ENCODE data around the gene FANCC.

The FANCC gene

GRCh38 chr9:95327239-95327865, 9.8 kb upstream of the FANCC start:
- no peaks in the 10 kb centered on the region for H3K27me3 ChIP-seq (replicated peaks)
- DNase-seq, result no peak
- H3K27ac ChIP-seq, result no peak overlapping the region
- H3K36me3 ChIP-seq (replicated peaks), result no peaks in the 10 kb centered on the region
- TF ChIP-seq, protein P1, sequence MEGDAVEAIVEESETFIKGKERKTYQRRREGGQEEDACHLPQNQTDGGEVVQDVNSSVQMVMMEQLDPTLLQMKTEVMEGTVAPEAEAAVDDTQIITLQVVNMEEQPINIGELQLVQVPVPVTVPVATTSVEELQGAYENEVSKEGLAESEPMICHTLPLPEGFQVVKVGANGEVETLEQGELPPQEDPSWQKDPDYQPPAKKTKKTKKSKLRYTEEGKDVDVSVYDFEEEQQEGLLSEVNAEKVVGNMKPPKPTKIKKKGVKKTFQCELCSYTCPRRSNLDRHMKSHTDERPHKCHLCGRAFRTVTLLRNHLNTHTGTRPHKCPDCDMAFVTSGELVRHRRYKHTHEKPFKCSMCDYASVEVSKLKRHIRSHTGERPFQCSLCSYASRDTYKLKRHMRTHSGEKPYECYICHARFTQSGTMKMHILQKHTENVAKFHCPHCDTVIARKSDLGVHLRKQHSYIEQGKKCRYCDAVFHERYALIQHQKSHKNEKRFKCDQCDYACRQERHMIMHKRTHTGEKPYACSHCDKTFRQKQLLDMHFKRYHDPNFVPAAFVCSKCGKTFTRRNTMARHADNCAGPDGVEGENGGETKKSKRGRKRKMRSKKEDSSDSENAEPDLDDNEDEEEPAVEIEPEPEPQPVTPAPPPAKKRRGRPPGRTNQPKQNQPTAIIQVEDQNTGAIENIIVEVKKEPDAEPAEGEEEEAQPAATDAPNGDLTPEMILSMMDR (IDR thresholded peaks at IDR 0.05; ENCODE audit: low read depth, low read length, missing control alignments), result no peak
- H3K4me3 ChIP-seq (ENCODE audit: low read depth, low read length), result no peak overlapping the region
- in situ Hi-C loops (cut with HindIII; ENCODE audit: low pct_ligation_motif_present, low sequenced_read_pairs), result no loop called here

GRCh38 chr9:95325221-95325620, 7.7 kb upstream of the FANCC start:
- Histone ChIP-seq H3K4me3 (ENCODE audit: low read depth, low read length) (no peak overlapping the region), H3K27me3 (replicated peaks) (no peaks in the 10 kb centered on the region), H3K36me3 (replicated peaks) (no peaks in the 10 kb centered on the region), H3K27ac (no peak overlapping the region)
- TF ChIP-seq, protein P1 (IDR thresholded peaks at IDR 0.05; ENCODE audit: low read depth, low read length, missing control alignments), result no peak
- no peak for DNase-seq
- in situ Hi-C loops (cut with HindIII; ENCODE audit: low pct_ligation_motif_present, low sequenced_read_pairs), result no loop called here

DNA sequence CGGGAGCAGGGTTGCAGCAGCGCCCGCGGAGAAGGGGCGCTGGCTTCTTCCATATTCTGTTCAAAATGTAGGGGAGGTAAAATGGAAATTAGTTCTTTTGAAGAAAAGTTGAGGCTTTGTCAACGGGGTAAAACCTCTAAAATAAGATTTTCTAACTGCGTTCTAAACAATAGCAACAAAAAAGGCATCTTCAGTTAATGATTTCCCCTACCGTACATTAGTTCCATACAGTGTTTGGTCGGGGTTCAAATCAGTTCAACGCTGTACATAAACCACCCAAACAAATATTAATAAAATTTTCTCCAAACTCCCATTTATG, 343 bp upstream of the FANCC start:
- TF ChIP-seq, protein P1 (IDR thresholded peaks at IDR 0.05; ENCODE audit: low read depth, low read length, missing control alignments), result no peak
- Histone ChIP-seq H3K27ac (peak overlapping the region; percentile 95), H3K27me3 (replicated peaks) (no peaks in the 10 kb centered on the region), H3K36me3 (replicated peaks) (no peaks in the 10 kb centered on the region), H3K4me3 (ENCODE audit: low read depth, low read length) (peak overlapping the region; percentile 84)
- in situ Hi-C loops (cut with HindIII; ENCODE audit: low pct_ligation_motif_present, low sequenced_read_pairs), result no loop called here
- DNase-seq, result no peak

DNA sequence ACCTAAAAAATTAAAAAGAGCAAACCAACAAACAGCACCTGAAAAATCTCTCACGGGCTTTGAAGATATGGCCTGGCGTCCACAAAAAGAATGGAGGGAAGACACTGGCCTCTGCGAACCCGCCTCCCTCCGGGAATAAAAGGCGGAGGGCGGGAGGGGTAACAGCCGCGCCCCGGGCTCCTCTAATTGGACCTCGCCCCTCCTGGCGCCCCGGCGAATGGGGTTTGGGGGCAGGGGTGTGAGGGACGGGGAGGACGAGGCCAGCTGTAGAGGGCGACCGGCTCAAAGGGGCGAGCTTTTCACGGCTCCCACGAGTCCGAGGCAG, 753 bp downstream of the FANCC start:
- H3K27ac ChIP-seq, result peak overlapping the region; percentile 95
- H3K4me3 ChIP-seq (ENCODE audit: low read depth, low read length), result peak overlapping the region; percentile 84
- in situ Hi-C loops (cut with HindIII; ENCODE audit: low pct_ligation_motif_present, low sequenced_read_pairs), result no loop called here
- H3K27me3 ChIP-seq (replicated peaks), result no peaks in the 10 kb centered on the region
- TF ChIP-seq, protein P1 (IDR thresholded peaks at IDR 0.05; ENCODE audit: low read depth, low read length, missing control alignments), result peak; percentile 20
- H3K36me3 ChIP-seq (replicated peaks), result no peaks in the 10 kb centered on the region
- DNase-seq, result peak; percentile 16

DNA sequence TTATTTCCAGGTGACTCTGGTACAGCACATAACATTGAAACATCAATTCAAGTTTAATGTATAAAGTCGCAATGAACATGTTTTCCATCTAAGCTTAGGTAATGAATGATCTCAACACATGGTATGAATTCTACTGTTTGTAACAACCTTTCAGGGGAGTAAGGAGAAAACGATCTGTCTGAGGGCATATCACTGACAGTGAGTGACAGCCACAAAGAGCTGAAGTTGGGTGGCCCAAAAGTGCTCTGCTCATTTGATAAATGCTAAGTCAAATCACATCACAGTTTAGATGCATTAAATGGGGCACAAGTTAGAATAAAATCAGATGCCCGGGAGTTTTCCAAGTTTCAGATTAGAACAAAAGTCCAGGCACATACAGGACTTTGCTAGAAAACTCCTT, 1.2 kb downstream of the FANCC start:
- TF ChIP-seq, protein P1 (IDR thresholded peaks at IDR 0.05; ENCODE audit: low read depth, low read length, missing control alignments), result no peak
- DNase-seq, result no peak
- peak overlapping the region; percentile 84 for H3K4me3 ChIP-seq (ENCODE audit: low read depth, low read length)
- H3K27me3 ChIP-seq (replicated peaks), result no peaks in the 10 kb centered on the region
- no peaks in the 10 kb centered on the region for H3K36me3 ChIP-seq (replicated peaks)
- no peak overlapping the region for H3K27ac ChIP-seq
- in situ Hi-C loops (cut with HindIII; ENCODE audit: low pct_ligation_motif_present, low sequenced_read_pairs), result no loop called here

- in situ Hi-C loops (cut with HindIII; ENCODE audit: low pct_ligation_motif_present, low sequenced_read_pairs), result no loop called here
- no peak for DNase-seq
- Histone ChIP-seq H3K36me3 (replicated peaks) (no peaks in the 10 kb centered on the region), H3K27ac (no peak overlapping the region), H3K4me3 (ENCODE audit: low read depth, low read length) (no peak overlapping the region), H3K27me3 (replicated peaks) (no peaks in the 10 kb centered on the region)
- TF ChIP-seq, protein P1 (IDR thresholded peaks at IDR 0.05; ENCODE audit: low read depth, low read length, missing control alignments), result no peak
Observed at GRCh38 chr9:95315108-95315746, 2.3 kb downstream of the FANCC start.

Data from brain microvascular endothelial cell (primary cell).